ENCODE data around the gene JAM3. TPM values are rescaled to one million over a fixed set of nuclear protein-coding genes. Genes with fewer than 3 reads are reported as not detected.

The JAM3 gene
- total RNA-seq, 1 experiment from 2014 or later, result not detected

GRCh38 chr11:134199531-134199930, 130.7 kb downstream of the JAM3 start:
- H3K4me1 ChIP-seq (replicated peaks; ENCODE audit: insufficient read depth), result no peaks in the 10 kb centered on the region
- TF ChIP-seq CTCF (conservative IDR thresholded peaks at IDR 0.05) (no peak), EZH2 (IDR thresholded peaks at IDR 0.05; ENCODE audit: low read depth) (no peak)
- H2AFZ ChIP-seq, result no peak overlapping the region
- no peak overlapping the region for H3K27ac ChIP-seq
- H3K27me3 ChIP-seq (ENCODE audit: insufficient read depth, low read depth), result no peaks in the 10 kb centered on the region
- H3K4me3 ChIP-seq, result no peak overlapping the region
- no TSS peak for BruUV-seq (replicated peaks)
- H3K79me2 ChIP-seq (ENCODE audit: low read depth), result no peaks in the 10 kb centered on the region
- no peaks in the 10 kb centered on the region for H3F3A ChIP-seq (ENCODE audit: insufficient read depth, low read depth)
- CTCF ChIA-PET, result no interaction called here
- POLR2A ChIA-PET (ENCODE audit: unreplicated experiment), result no interaction called here
- no peaks in the 10 kb centered on the region for H3K9me3 ChIP-seq (ENCODE audit: insufficient read depth, low read depth)
- no peaks in the 10 kb centered on the region for H4K20me1 ChIP-seq (ENCODE audit: insufficient read depth)
- H3K9me2 ChIP-seq (ENCODE audit: insufficient read depth), result no peaks in the 10 kb centered on the region
- no peak overlapping the region for H3K4me2 ChIP-seq
- H3K36me3 ChIP-seq (ENCODE audit: low read depth), result peaks cover 15% of the 10 kb centered on the region
- intact Hi-C loops (cut with micrococcal nuclease; ENCODE audit: unreplicated experiment), result no loop called here
- DNase-seq, result no peak

- no peak overlapping the region for H3K27ac ChIP-seq
- H3K4me1 ChIP-seq (replicated peaks; ENCODE audit: insufficient read depth), result no peaks in the 10 kb centered on the region
- no peak overlapping the region for H3K4me2 ChIP-seq
- no peaks in the 10 kb centered on the region for H3F3A ChIP-seq (ENCODE audit: insufficient read depth, low read depth)
- no peaks in the 10 kb centered on the region for H4K20me1 ChIP-seq (ENCODE audit: insufficient read depth)
- peaks cover 15% of the 10 kb centered on the region for H3K36me3 ChIP-seq (ENCODE audit: low read depth)
- H3K4me3 ChIP-seq, result no peak overlapping the region
- no peak for TF ChIP-seq EZH2 (IDR thresholded peaks at IDR 0.05; ENCODE audit: low read depth)
- TF ChIP-seq CTCF (conservative IDR thresholded peaks at IDR 0.05), result no peak
- H3K79me2 ChIP-seq (ENCODE audit: low read depth), result no peaks in the 10 kb centered on the region
- no peak for DNase-seq
- H2AFZ ChIP-seq, result no peak overlapping the region
- no peaks in the 10 kb centered on the region for H3K9me3 ChIP-seq (ENCODE audit: insufficient read depth, low read depth)
- H3K9me2 ChIP-seq (ENCODE audit: insufficient read depth), result no peaks in the 10 kb centered on the region
- POLR2A ChIA-PET (ENCODE audit: unreplicated experiment), result no interaction called here
- CTCF ChIA-PET, result no interaction called here
- intact Hi-C loops (cut with micrococcal nuclease; ENCODE audit: unreplicated experiment), result no loop called here
- BruUV-seq (replicated peaks), result no TSS peak
- no peaks in the 10 kb centered on the region for H3K27me3 ChIP-seq (ENCODE audit: insufficient read depth, low read depth)
Measured at GRCh38 chr11:134200688-134201087, 131.8 kb downstream of the JAM3 start.

Other genes starting within 250 kb of the JAM3 start
- gene SPATA19, start 223.6 kb upstream of the JAM3 start, total RNA-seq (2021), result not detected in 2 replicates
- not detected in 2 replicates for gene IGSF9B, start 112.1 kb upstream of the JAM3 start, total RNA-seq (2021)
- 40.6 and 49.6 TPM in 2 replicates for gene NCAPD3, start 154.9 kb downstream of the JAM3 start, total RNA-seq (2021)
- 28.6 and 28.8 TPM in 2 replicates for gene VPS26B, start 155.6 kb downstream of the JAM3 start, total RNA-seq (2021)
- 29.8 and 41.2 TPM in 2 replicates for gene THYN1, start 184.3 kb downstream of the JAM3 start, total RNA-seq (2021)
- gene ACAD8, start 184.5 kb downstream of the JAM3 start, total RNA-seq (2021), result 16.1 and 17.2 TPM in 2 replicates
- not detected in 2 replicates for gene GLB1L3, start 207.3 kb downstream of the JAM3 start, total RNA-seq (2021)